Measurements from ENCODE around the gene TMEM11. TPM values are rescaled to one million over a fixed set of nuclear protein-coding genes. Genes with fewer than 3 reads are reported as not detected.

The TMEM11 gene
- total and polyA plus RNA-seq, 10 donors: 14.2 to 25.0 (median 20.3) TPM

DNA sequence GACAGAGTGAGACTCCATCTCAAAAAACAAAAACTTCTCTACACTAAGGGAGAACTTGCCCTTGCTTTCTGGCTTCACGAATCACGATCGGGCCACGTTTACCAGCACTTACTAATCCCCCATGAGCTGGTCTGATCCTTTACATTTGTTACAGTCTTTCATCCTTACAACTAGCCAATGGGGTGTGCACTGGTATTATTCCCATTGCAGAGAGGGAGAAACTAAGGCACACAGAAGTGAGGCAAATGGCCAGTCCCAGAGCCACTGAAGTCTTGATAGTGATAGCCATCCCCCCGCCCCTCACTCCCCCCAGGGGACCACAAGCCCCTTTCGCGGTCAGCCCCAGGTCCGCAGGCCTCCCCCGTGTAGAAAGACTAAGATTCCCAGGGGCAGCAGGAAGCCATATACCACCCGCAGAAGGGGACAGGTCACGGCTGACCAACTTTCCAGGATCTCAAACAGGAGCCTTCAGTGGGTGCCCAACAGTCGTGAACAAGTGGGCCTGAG, 38.4 kb upstream of the TMEM11 start:
- intact Hi-C loops (cut with DNase I; ENCODE audit: low total_unique reads): no loop called here
- TF ChIP-seq, protein P1, sequence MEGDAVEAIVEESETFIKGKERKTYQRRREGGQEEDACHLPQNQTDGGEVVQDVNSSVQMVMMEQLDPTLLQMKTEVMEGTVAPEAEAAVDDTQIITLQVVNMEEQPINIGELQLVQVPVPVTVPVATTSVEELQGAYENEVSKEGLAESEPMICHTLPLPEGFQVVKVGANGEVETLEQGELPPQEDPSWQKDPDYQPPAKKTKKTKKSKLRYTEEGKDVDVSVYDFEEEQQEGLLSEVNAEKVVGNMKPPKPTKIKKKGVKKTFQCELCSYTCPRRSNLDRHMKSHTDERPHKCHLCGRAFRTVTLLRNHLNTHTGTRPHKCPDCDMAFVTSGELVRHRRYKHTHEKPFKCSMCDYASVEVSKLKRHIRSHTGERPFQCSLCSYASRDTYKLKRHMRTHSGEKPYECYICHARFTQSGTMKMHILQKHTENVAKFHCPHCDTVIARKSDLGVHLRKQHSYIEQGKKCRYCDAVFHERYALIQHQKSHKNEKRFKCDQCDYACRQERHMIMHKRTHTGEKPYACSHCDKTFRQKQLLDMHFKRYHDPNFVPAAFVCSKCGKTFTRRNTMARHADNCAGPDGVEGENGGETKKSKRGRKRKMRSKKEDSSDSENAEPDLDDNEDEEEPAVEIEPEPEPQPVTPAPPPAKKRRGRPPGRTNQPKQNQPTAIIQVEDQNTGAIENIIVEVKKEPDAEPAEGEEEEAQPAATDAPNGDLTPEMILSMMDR (IDR thresholded peaks at IDR 0.05 in 8 of 11, conservative IDR thresholded peaks at IDR 0.05 in 3 of 11): no peak
- TF ChIP-seq POLR2AphosphoS5 (IDR thresholded peaks at IDR 0.05): no peak
- no peak for TF ChIP-seq POLR2A (IDR thresholded peaks at IDR 0.05)
- Histone ChIP-seq H3K27me3 (replicated peaks in 1 of 7) (no peaks in the 10 kb centered on the region), H3K4me1 (peaks cover 3 to 53% (median 31%) of the 10 kb centered on the region in 6 donors), H3K36me3 (peaks cover 0 to under 1% (median 0%) of the 10 kb centered on the region in 6 donors), H3K27ac (peak overlapping the region in 6 of 8 donors; percentile 66 to 87 (median 84)), H3K4me3 (peak overlapping the region; percentile 25 to 83 (median 60)), H3K9me3 (no peaks in the 10 kb centered on the region)
- 23 to 34% (median 26%) methylated on average over 5 to 12 of the region's 12 CpGs for WGBS, 5 donors
- peak; percentile 81 for DNase-seq

DNA sequence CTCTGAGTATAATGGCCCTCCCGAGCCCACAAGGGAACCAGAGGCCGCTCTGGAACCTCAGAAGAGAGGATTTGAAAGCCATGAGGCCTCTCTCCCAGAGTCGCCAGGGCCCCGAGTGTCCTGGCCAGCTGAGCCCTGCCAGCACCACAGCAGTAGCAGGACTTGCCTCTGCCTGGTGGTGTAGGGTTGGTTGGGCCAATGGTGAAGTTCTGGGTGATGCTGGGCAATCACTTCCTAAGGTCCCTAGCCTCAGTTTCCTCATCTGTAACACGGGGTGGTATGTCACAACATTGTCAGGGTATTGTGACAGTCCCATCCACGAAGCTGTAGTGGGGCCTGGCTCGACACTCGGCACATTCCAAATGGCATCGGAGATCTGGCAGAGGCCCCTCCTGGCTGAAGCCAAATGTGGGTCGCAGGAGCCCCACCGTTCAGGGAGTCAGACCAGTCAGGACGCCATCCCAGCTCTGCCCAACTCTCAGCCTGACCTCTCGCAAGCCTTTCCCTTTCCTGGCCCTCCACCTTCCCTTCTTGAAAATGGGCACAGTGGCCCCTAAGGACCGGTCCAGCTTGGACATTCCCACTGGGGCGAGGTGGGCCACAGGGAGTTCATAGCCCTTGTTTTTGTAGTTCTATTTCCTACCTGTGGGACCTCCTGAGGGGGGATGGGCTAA, 37.5 kb upstream of the TMEM11 start:
- no peak for TF ChIP-seq POLR2A (IDR thresholded peaks at IDR 0.05)
- TF ChIP-seq, protein P1 (IDR thresholded peaks at IDR 0.05 in 8 of 11, conservative IDR thresholded peaks at IDR 0.05 in 3 of 11): no peak
- TF ChIP-seq POLR2AphosphoS5 (IDR thresholded peaks at IDR 0.05): no peak
- peaks cover 0 to 6% (median 0%) of the 10 kb centered on the region in 6 donors for H3K36me3 ChIP-seq

DNA sequence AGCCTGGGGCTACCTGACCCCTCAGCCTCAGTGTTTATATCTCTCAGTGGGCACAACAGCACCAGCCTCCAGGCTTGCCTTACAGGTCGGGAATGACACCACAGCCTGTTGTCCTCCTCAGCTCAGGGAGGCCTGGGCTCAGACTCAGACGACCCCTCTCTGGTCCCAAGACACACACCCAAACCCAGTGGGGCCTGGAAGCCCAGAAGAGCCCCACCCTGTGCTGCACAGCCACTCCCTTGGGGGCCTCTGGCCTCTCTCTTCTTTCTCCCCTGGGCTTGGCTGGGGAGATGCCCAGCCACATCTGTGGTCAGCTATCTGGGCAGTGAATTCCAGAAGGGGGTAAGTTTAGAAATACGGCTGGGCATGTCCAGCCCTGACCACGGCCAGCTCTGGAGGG, 36.9 kb upstream of the TMEM11 start:
- H3K9me3 ChIP-seq: no peaks in the 10 kb centered on the region
- TF ChIP-seq, protein P1 (IDR thresholded peaks at IDR 0.05 in 8 of 11, conservative IDR thresholded peaks at IDR 0.05 in 3 of 11): no peak
- no peak for TF ChIP-seq POLR2A (IDR thresholded peaks at IDR 0.05)
- TF ChIP-seq POLR2AphosphoS5 (IDR thresholded peaks at IDR 0.05): no peak
- 51 to 88% (median 74%) methylated on average over 4 of the region's 4 CpGs for WGBS, 5 donors
- H3K4me3 ChIP-seq: peak overlapping the region in 1 of 8 donors; percentile 65
- DNase-seq: peak; percentile 73
- intact Hi-C loops (cut with DNase I; ENCODE audit: low total_unique reads): no loop called here
- H3K27ac ChIP-seq: peak overlapping the region in 2 of 8 donors; percentile 36 to 87
- peaks cover 3 to 55% (median 31%) of the 10 kb centered on the region in 6 donors for H3K4me1 ChIP-seq
- peaks cover 0 to 6% (median 0%) of the 10 kb centered on the region in 6 donors for H3K36me3 ChIP-seq
- H3K27me3 ChIP-seq (replicated peaks in 1 of 7): no peaks in the 10 kb centered on the region

More for the DNA sequence above, 37.5 kb upstream of the TMEM11 start:
- WGBS, 5 donors: 81 to 97% (median 84%) methylated on average over 7 to 15 of the region's 15 CpGs
- H3K27ac ChIP-seq: peak overlapping the region in 2 of 8 donors; percentile 1 to 87
- DNase-seq: peak; percentile 77
- no peaks in the 10 kb centered on the region for H3K9me3 ChIP-seq
- H3K4me1 ChIP-seq: peaks cover 3 to 53% (median 31%) of the 10 kb centered on the region in 6 donors
- H3K4me3 ChIP-seq: peak overlapping the region in 4 of 8 donors; percentile 62 to 83 (median 65)
- H3K27me3 ChIP-seq (replicated peaks in 1 of 7): no peaks in the 10 kb centered on the region
- intact Hi-C loops (cut with DNase I; ENCODE audit: low total_unique reads): no loop called here
